NCI-H82 (cell line): Measurements from ENCODE around the gene GIMAP5.

Source experiments
- DNase-seq: peaks from one replicate; lab custom pipeline; 2025; lab: John Stamatoyannopoulos, UW

GIMAP5 gene

DNA sequence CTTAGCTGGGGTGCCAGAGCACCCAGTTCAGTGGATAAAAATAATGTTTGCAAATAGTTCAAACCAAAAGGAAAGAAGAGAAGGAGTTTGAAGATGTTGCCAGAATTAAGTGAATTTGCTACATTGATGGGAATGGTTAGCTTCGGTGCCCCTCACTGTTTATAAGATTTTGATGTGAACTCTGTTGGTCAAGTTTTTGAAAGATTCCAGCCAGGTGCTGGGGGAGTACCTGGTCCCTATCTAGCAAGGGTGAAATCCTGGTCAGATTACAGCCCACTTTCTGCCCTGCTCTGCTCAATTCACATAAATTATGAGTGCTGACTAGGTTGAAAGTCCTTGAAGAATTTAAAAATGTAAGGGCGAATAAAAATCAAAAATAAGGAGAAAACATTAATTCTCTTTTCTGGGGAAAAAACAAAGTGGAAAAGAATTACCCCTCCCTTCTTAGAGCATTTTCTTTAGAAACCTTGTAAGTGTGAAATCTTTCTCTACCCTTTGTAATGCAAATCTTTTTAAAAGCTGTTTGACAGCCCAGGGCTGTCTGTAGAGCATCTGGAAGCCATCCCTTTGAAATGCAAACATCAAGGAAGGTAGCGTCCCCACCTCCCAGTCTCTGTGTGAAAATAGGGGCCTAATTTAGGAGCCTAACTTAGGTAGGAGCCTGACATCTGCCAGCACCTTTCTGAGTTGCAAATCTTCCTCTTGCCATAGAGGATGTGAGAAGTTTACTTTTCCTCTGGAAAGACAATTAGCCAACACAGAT, 1.4 kb upstream of the GIMAP5 start:
- no peak for DNase-seq

DNA sequence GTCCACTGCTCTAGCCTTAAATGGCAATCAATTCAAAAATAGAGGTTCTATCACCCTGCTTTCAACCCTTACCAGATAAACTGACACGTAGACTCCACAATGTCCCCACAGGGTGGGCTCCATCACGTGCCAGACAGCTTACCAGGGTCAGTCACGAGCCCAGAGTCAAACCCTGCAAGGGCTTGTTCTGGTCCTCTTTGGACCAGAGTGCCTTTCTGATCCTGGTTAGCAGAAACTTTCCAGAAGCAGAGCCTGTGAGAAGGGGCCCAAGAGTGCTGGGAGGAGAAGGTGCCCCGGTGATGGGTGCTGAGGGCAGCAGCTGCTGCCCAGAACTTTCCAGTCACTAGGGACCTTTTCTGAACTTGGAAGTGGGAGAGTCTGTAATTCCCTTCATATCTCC, 354 bp upstream of the GIMAP5 start:
- DNase-seq, result no peak

GRCh38 chr7:150738092-150738491, 874 bp downstream of the GIMAP5 start:
- no peak for DNase-seq

- DNase-seq, result no peak
Observed at GRCh38 chr7:150738591-150739001, 1.4 kb downstream of the GIMAP5 start.

- no peak for DNase-seq
Observed at GRCh38 chr7:150739033-150739432, 1.8 kb downstream of the GIMAP5 start.

- DNase-seq, result no peak
Observed at GRCh38 chr7:150740053-150740452, 2.8 kb downstream of the GIMAP5 start.

DNA sequence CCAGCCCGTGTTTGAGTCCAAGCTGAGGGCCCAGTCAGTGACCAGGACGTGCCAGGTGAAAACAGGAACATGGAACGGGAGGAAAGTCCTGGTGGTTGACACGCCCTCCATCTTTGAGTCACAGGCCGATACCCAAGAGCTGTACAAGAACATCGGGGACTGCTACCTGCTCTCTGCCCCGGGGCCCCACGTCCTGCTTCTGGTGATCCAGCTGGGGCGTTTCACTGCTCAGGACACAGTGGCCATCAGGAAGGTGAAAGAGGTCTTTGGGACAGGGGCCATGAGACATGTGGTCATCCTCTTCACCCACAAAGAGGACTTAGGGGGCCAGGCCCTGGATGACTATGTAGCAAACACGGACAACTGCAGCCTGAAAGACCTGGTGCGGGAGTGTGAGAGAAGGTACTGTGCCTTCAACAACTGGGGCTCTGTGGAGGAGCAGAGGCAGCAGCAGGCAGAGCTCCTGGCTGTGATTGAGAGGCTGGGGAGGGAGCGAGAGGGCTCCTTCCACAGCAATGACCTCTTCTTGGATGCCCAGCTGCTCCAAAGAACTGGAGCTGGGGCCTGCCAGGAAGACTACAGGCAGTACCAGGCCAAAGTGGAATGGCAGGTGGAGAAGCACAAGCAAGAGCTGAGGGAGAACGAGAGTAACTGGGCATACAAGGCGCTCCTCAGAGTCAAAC, 5.2 kb downstream of the GIMAP5 start:
- no peak for DNase-seq

DNA sequence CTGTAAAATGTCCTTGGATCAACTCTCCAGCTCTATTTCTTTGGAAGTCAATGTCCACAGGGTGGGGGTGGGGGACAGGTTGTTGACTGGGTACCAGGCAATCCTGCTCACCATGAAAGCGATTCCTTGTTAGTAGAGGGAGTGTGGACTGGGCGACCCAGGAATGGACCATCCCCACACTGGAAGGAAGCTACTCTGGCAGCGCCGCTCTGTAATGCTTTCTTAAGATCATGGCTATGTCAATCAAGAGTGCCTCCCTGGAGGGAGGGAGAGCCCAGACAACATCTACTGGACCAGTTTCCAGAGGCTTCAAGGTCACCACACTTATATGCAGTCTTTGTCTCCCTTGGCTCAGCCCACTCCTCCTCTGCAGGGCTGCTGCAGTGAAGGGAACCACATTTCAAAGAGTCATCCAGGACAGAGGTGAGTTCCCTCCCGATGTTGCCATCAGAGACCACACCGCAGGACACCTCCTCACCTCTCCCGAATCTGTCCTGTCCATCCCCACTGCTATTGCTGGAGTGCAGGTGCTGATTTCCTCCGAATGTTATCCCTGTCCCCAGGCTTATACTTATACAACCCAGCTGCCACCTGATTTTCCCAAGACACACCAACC, 6.9 kb downstream of the GIMAP5 start:
- DNase-seq, result no peak

GRCh38 chr7:150745086-150745485, 7.9 kb downstream of the GIMAP5 start:
- DNase-seq, result no peak

- no peak for DNase-seq
Observed at GRCh38 chr7:150745876-150746275, 8.7 kb downstream of the GIMAP5 start.

- DNase-seq, result no peak
Observed at GRCh38 chr7:150746921-150747320, 9.7 kb downstream of the GIMAP5 start.

DNA sequence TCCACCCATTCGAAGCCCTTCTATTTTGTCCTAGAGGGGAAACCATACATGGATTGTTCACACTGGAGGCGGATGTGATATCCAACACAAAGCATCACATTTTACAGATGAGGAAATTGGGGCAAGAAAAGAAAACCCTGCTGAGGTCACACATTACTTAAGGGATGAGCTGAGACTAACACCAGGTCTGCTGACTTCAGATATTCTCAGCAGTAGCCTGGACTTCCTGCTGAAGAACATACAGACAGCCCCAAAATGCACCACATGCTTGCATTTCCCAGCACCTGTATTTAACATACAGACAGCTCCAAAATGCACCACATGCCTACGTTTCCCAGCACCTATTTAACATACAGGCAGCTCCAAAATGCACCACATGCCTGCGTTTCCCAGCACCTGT, 11.2 kb downstream of the GIMAP5 start:
- DNase-seq, result no peak

- no peak for DNase-seq
Observed at GRCh38 chr7:150751702-150752101, 14.5 kb downstream of the GIMAP5 start.

- DNase-seq, result no peak
Observed at GRCh38 chr7:150753239-150753638, 16.0 kb downstream of the GIMAP5 start.

- peak; percentile 34 for DNase-seq
Observed at GRCh38 chr7:150753826-150754603, 16.8 kb downstream of the GIMAP5 start.

DNA sequence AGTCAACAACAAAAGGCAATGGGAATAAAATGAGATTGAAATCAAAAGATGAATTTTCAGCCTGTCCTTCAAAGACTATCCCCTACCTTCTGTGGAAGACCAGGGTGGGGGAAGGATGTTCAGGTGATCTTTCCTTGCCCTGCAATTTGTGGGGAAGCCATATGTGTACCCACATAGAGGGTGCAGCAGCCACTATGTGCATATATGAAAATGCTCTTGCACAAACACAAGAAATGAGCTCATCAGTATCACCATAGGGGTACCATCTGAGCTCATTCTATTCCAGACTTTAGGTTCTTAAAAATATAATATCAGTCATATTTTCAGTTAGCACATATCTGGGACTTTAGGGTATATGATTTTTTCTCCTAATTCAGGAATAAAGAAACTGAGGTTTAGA, 17.7 kb downstream of the GIMAP5 start:
- no peak for DNase-seq

- no peak for DNase-seq
Observed at GRCh38 chr7:150755473-150756099, 18.4 kb downstream of the GIMAP5 start.

DNA sequence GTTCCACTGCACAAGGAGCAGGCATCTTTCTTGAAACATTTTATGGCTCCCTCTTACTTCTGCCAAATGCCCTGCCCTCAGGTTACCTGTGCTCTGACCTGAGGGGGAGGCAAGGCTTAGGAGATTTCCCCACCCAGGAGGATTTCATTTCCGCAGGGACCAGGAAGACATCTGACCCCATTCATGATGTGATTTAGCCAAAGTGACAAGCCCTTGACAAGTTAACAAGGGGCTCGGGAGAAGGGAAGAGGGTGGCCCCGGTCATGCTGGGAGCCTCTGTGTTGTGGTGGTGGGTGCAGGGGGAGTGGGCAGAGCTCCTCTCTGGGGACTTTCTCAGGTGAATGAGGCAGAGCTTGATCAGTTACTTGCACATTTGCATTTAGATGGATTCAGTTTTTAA, 18.9 kb downstream of the GIMAP5 start:
- no peak for DNase-seq

DNA sequence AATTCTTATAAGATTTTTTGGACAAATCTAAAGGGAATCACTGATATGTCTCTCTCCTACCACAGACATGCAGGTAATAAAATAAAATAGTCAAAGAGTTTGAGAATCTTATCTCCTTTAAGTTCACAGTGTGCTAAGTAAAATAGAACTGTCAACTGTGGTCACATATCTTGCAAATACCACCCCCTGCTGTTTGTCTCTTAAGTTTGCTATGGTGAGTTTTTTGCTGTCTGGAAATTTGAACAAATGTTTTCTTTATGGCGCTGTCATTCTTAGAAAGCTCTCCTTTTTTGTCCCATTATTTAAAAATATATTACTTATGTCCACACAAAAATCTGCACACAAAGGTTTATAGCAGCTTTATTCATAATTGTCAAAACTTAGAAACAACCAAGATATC, 19.6 kb downstream of the GIMAP5 start:
- DNase-seq, result peak; percentile 25

GRCh38 chr7:150759479-150759878, 22.3 kb downstream of the GIMAP5 start:
- DNase-seq, result no peak

GRCh38 chr7:150766334-150766709, 29.1 kb downstream of the GIMAP5 start:
- no peak for DNase-seq

- DNase-seq, result no peak
Observed at GRCh38 chr7:150769768-150770167, 32.5 kb downstream of the GIMAP5 start.
